SU-DHL-6 (cell line): ENCODE data around the gene SRCAP.

Experiments
- CTCF ChIP-seq: fragments of 200-600 bp; sonication (generic); IDR thresholded peaks from one replicate; pipeline ENCODE4 v1.5.1; 2017; ENCODE audit warnings: antibody characterized with exemption, mild to moderate bottlenecking, low read length, moderate library complexity; ENCODE audit not compliant: insufficient read depth, poor library complexity, severe bottlenecking
- EZH2phosphoT487 ChIP-seq: fragments of 200-600 bp; sonication (generic), shearing (Covaris generic); conservative IDR thresholded peaks from 2 replicates; pipeline ENCODE4 v1.6.1; 2018; ENCODE audit warnings: mild to moderate bottlenecking, antibody characterized with exemption, low read length, moderate library complexity, mixed read lengths

- no peak for TF ChIP-seq CTCF
- no peak for TF ChIP-seq EZH2phosphoT487
These were observed 65.1 kb downstream of the SRCAP start for GRCh38 chr16:30764086-30764485.
